HG02571 (cell line): ENCODE measurements around the gene FOXRED1.
"Not testable (repeated sequence)": the region's sequence is repeated elsewhere in the genome, so short reads cannot be mapped to it uniquely, and the experiment has no call there.

Experiments used
- ATAC-seq: cut with Tn5 transposase; IDR thresholded peaks from one replicate; pipeline ENCODE4 v1.9.1; 2021; ENCODE audit warnings: mild to moderate bottlenecking, moderate library complexity; ENCODE audit not compliant: unreplicated experiment

Gene FOXRED1

GRCh38 chr11:126268361-126268707 is 620 bp upstream of the FOXRED1 start:
- ATAC-seq, result peak; percentile 0

- ATAC-seq, result no peak
Measured at GRCh38 chr11:126277322-126277721, 8.4 kb downstream of the FOXRED1 start.

GRCh38 chr11:126277780-126278179 is 8.8 kb downstream of the FOXRED1 start:
- ATAC-seq, result no peak

GRCh38 chr11:126279191-126279590 is 10.2 kb downstream of the FOXRED1 start:
- no peak for ATAC-seq

GRCh38 chr11:126280595-126280994 is 11.6 kb downstream of the FOXRED1 start:
- no peak for ATAC-seq

- no peak for ATAC-seq
Measured at GRCh38 chr11:126281245-126281644, 12.3 kb downstream of the FOXRED1 start.

GRCh38 chr11:126281666-126282175 is 12.8 kb downstream of the FOXRED1 start:
- ATAC-seq, result no peak

- ATAC-seq, result no peak
Measured at GRCh38 chr11:126282361-126282735, 13.4 kb downstream of the FOXRED1 start.

- peak; percentile 63 for ATAC-seq
Measured at GRCh38 chr11:126282736-126283591, 14.0 kb downstream of the FOXRED1 start, which contains the start of gene TIRAP. TIRAP (plus strand) TSS chr11:126283093; CDS start chr11:126290895, 7,802 bp downstream.

GRCh38 chr11:126284829-126285228 is 15.9 kb downstream of the FOXRED1 start:
- ATAC-seq, result no peak

- no peak for ATAC-seq
Measured at GRCh38 chr11:126288237-126288636, 19.3 kb downstream of the FOXRED1 start.

- ATAC-seq, result no peak
Measured at GRCh38 chr11:126290887-126291286, 21.9 kb downstream of the FOXRED1 start.

GRCh38 chr11:126293726-126294125 is 24.8 kb downstream of the FOXRED1 start:
- no peak for ATAC-seq

GRCh38 chr11:126297004-126297403 is 28.1 kb downstream of the FOXRED1 start:
- no peak for ATAC-seq

GRCh38 chr11:126303623-126304456 is 34.9 kb downstream of the FOXRED1 start, which contains the start of gene DCPS:
DCPS (plus strand) TSS chr11:126304060; CDS start chr11:126304081, 21 bp downstream.
- peak; percentile 87 for ATAC-seq

- peak; percentile 0 for ATAC-seq
Measured at GRCh38 chr11:126304457-126305075, 35.6 kb downstream of the FOXRED1 start.

- peak; percentile 55 for ATAC-seq
Measured at GRCh38 chr11:126305699-126306098, 36.7 kb downstream of the FOXRED1 start.

GRCh38 chr11:126307706-126308105 is 38.8 kb downstream of the FOXRED1 start:
- no peak for ATAC-seq

- no peak for ATAC-seq
Measured at GRCh38 chr11:126308271-126308671, 39.3 kb downstream of the FOXRED1 start.

GRCh38 chr11:126308771-126309170 is 39.8 kb downstream of the FOXRED1 start:
- ATAC-seq, result not testable (repeated sequence)
